WTC11 (cell line): Measurements from ENCODE around the gene SAP25.

Experiments used
- NFYB ChIP-seq: sonication (generic); formaldehyde crosslinking; conservative IDR thresholded peaks from 2 replicates; pipeline ENCODE4 v1.8.0; 2022; ENCODE audit warnings: low read depth, missing genetic modification reagents
- TF ChIP-seq, protein P1 (sequence below): fragments of 250-450 bp; sonication (Bioruptor Pico); IDR thresholded peaks from 2 replicates; pipeline ENCODE4 v2.1.2; 2022; ENCODE audit warnings: mild to moderate bottlenecking, moderate library complexity
- TF ChIP-seq, protein P2 (sequence below): sonication (generic); formaldehyde crosslinking; IDR thresholded peaks from 2 replicates; pipeline ENCODE4 v1.8.1; 2022; ENCODE audit warnings: low read depth, missing genetic modification reagents, borderline replicate concordance
- TF ChIP-seq, protein P3 (sequence below): fragments of 200-600 bp; IDR thresholded peaks from 2 replicates; pipeline ENCODE4 v1.8.0; 2022; ENCODE audit warnings: antibody characterized with exemption
- TF ChIP-seq, protein P4 (sequence below): sonication (generic); formaldehyde crosslinking; IDR thresholded peaks from 2 replicates; pipeline ENCODE4 v1.8.0; 2022; ENCODE audit warnings: mild to moderate bottlenecking, missing genetic modification reagents

GRCh38 chr7:100571829-100572116 lies 1.9 kb downstream of the SAP25 start:
- TF ChIP-seq, protein P1, sequence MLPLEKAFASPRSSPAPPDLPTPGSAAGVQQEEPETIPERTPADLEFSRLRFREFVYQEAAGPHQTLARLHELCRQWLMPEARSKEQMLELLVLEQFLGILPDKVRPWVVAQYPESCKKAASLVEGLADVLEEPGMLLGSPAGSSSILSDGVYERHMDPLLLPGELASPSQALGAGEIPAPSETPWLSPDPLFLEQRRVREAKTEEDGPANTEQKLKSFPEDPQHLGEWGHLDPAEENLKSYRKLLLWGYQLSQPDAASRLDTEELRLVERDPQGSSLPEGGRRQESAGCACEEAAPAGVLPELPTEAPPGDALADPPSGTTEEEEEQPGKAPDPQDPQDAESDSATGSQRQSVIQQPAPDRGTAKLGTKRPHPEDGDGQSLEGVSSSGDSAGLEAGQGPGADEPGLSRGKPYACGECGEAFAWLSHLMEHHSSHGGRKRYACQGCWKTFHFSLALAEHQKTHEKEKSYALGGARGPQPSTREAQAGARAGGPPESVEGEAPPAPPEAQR (CRISPR knock-in tag) = no peak
- TF ChIP-seq, protein P2, sequence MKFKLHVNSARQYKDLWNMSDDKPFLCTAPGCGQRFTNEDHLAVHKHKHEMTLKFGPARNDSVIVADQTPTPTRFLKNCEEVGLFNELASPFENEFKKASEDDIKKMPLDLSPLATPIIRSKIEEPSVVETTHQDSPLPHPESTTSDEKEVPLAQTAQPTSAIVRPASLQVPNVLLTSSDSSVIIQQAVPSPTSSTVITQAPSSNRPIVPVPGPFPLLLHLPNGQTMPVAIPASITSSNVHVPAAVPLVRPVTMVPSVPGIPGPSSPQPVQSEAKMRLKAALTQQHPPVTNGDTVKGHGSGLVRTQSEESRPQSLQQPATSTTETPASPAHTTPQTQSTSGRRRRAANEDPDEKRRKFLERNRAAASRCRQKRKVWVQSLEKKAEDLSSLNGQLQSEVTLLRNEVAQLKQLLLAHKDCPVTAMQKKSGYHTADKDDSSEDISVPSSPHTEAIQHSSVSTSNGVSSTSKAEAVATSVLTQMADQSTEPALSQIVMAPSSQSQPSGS (CRISPR knock-in tag) = no peak
- TF ChIP-seq, protein P3, sequence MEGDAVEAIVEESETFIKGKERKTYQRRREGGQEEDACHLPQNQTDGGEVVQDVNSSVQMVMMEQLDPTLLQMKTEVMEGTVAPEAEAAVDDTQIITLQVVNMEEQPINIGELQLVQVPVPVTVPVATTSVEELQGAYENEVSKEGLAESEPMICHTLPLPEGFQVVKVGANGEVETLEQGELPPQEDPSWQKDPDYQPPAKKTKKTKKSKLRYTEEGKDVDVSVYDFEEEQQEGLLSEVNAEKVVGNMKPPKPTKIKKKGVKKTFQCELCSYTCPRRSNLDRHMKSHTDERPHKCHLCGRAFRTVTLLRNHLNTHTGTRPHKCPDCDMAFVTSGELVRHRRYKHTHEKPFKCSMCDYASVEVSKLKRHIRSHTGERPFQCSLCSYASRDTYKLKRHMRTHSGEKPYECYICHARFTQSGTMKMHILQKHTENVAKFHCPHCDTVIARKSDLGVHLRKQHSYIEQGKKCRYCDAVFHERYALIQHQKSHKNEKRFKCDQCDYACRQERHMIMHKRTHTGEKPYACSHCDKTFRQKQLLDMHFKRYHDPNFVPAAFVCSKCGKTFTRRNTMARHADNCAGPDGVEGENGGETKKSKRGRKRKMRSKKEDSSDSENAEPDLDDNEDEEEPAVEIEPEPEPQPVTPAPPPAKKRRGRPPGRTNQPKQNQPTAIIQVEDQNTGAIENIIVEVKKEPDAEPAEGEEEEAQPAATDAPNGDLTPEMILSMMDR = no peak
- no peak for TF ChIP-seq NFYB (CRISPR knock-in tag)
- TF ChIP-seq, protein P4, sequence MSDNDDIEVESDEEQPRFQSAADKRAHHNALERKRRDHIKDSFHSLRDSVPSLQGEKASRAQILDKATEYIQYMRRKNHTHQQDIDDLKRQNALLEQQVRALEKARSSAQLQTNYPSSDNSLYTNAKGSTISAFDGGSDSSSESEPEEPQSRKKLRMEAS (CRISPR knock-in tag) = no peak
